ENCODE measurements around the gene MAP2K3.

The MAP2K3 gene

GRCh38 chr17:21357696-21358656, 73.5 kb downstream of the MAP2K3 start:
- no peak for DNase-seq (ENCODE audit: low read depth)
- TF ChIP-seq, protein P1, sequence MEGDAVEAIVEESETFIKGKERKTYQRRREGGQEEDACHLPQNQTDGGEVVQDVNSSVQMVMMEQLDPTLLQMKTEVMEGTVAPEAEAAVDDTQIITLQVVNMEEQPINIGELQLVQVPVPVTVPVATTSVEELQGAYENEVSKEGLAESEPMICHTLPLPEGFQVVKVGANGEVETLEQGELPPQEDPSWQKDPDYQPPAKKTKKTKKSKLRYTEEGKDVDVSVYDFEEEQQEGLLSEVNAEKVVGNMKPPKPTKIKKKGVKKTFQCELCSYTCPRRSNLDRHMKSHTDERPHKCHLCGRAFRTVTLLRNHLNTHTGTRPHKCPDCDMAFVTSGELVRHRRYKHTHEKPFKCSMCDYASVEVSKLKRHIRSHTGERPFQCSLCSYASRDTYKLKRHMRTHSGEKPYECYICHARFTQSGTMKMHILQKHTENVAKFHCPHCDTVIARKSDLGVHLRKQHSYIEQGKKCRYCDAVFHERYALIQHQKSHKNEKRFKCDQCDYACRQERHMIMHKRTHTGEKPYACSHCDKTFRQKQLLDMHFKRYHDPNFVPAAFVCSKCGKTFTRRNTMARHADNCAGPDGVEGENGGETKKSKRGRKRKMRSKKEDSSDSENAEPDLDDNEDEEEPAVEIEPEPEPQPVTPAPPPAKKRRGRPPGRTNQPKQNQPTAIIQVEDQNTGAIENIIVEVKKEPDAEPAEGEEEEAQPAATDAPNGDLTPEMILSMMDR (IDR thresholded peaks at IDR 0.05; ENCODE audit: control insufficient read depth, extremely low read depth, insufficient read depth): no peak
- no peak overlapping the region for H3K4me3 ChIP-seq (ENCODE audit: low read depth, low read length)

GRCh38 chr17:21358682-21359482, 74.4 kb downstream of the MAP2K3 start:
- no peak overlapping the region for H3K4me3 ChIP-seq (ENCODE audit: low read depth, low read length)
- TF ChIP-seq, protein P1 (IDR thresholded peaks at IDR 0.05; ENCODE audit: control insufficient read depth, extremely low read depth, insufficient read depth): no peak
- DNase-seq (ENCODE audit: low read depth): no peak

DNA sequence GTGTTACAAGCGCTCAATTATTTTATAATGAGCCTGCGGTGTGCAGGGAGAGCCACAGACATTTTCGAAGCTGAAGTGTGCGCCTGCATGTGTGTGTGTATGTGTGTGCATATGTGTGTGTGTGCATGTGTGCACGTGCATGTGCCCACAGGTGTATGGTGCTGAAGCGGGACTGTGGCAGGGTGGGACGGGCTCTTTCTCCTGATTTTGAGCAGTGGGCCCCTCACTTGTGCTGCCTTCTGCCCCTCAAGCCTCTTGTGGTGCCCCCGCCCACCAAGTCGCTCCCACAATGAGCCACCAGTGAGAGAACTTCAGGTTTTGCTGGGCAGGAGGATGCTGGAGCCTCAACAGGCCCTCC, 75.0 kb downstream of the MAP2K3 start:
- TF ChIP-seq, protein P1 (IDR thresholded peaks at IDR 0.05; ENCODE audit: control insufficient read depth, extremely low read depth, insufficient read depth): no peak
- no peak overlapping the region for H3K4me3 ChIP-seq (ENCODE audit: low read depth, low read length)
- DNase-seq (ENCODE audit: low read depth): no peak

DNA sequence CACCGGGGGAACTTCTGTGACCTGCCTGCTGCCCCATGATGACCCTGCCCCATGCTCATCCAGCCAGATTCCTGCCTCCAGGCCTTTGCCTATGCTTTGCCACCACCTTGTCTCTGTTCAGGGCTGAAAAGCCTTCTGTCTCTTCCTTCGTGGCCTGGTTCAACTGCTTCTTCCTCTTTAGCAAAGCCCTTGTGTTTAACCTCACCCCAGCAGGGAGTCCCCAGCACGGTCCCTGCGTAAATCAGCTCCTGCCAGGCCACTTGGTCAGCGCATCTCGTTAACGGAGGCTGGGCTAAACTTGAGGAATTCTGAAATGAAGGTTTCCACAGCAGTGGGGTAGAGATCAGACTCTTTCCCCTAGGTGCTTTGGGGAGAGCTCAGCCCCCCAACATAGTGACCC, 75.5 kb downstream of the MAP2K3 start:
- TF ChIP-seq, protein P1 (IDR thresholded peaks at IDR 0.05; ENCODE audit: control insufficient read depth, extremely low read depth, insufficient read depth): no peak
- no peak overlapping the region for H3K4me3 ChIP-seq (ENCODE audit: low read depth, low read length)
- no peak for DNase-seq (ENCODE audit: low read depth)

DNA sequence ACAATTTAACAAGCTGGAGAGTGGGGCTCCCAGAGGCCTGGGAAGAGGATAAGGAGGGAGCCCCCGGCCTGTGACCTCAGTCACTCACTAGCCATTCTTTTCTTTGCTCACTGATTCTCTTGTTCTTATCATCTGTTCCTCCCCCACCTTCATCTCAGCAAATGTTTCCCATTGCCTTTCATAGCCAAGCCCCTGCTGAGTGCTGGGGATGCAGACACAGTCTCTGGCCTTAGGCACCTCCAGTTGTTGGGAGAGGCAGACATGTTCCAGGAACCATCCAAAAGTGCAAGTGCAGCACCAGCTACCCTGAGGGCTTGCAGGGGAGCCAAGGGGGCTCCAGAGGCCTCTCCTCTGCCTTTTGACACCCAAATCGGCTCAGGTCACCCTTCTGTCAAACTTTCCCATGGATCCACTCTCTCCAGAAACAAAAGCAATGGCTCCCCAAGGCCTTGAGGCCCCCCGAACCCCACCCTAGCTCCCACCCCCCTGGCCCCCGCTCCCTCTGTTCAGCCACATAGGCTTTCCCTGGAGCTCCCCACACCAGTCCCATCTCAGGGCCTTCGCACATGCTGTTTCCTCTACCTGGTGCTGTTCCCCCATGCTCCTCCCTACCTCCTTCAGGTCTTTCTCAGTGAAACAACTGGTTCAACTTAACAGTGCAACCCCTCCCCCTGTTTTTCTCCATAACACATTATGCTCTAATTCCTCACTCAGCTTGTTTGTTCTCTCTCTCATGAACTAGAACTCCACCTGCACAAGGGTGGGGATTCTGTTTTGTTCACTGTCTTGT, 76.7 kb downstream of the MAP2K3 start:
- no peak overlapping the region for H3K4me3 ChIP-seq (ENCODE audit: low read depth, low read length)
- TF ChIP-seq, protein P1 (IDR thresholded peaks at IDR 0.05; ENCODE audit: control insufficient read depth, extremely low read depth, insufficient read depth): no peak
- DNase-seq (ENCODE audit: low read depth): no peak

DNA sequence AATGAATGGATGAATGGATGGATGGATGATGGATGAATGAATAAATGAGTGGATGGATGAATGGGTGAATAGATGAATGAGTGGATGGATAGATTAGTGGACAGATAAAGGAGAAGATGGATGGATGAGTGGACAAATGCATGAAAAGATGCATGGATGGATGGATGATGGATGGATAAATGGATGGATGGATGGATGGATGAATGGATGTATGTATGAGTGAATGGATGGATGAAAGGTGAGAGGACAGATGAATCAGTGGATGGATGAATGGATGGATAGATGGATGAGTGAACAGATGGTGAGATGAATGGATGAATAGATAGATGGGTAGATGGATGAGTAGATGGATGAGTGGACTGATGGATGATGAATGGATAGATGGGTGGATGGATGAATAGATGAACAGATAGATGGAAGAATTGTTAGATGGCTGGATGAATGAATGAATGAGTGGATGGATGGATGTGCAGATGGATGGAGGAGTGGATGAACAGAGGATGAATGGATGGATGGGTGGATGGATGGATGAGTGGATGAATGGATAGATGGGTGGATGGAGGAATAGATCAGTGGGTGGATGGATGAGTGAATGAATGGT, 77.9 kb downstream of the MAP2K3 start:
- H3K4me3 ChIP-seq (ENCODE audit: low read depth, low read length): no peak overlapping the region
- TF ChIP-seq, protein P1 (IDR thresholded peaks at IDR 0.05; ENCODE audit: control insufficient read depth, extremely low read depth, insufficient read depth): no peak
- DNase-seq (ENCODE audit: low read depth): no peak
